Measurements from ENCODE around the gene DDO. TPM values are rescaled to one million over a fixed set of nuclear protein-coding genes. Genes with fewer than 3 reads are reported as not detected.
"Not testable (repeated sequence)": the region's sequence is repeated elsewhere in the genome, so short reads cannot be mapped to it uniquely, and the experiment has no call there.

Gene DDO
- total RNA-seq, 1 donor from 2014 or later, result not detected

DNA sequence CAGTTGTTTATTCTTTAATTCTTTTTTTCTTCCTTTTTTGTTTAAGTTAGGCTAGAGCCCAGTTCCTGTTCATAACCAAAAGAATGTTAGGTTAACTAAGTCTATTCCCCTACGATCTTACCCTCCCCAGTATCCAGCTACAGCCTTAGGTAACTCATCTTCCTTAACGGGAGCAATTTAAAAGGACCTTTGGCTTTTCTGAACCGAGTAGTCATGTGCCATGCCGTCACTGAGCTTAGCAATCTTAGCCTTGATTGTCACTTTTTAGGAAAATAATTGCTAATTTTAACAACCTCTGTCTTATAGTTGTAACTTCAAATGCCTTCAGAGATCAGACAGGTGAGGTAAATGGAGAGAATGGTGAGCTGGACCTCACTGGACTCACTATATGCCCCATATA lies 63.4 kb downstream of the DDO start:
- no peak for DNase-seq (ENCODE audit: low read depth)
- H3K4me3 ChIP-seq (ENCODE audit: low read depth, low read length), result no peak overlapping the region
- TF ChIP-seq, protein P1, sequence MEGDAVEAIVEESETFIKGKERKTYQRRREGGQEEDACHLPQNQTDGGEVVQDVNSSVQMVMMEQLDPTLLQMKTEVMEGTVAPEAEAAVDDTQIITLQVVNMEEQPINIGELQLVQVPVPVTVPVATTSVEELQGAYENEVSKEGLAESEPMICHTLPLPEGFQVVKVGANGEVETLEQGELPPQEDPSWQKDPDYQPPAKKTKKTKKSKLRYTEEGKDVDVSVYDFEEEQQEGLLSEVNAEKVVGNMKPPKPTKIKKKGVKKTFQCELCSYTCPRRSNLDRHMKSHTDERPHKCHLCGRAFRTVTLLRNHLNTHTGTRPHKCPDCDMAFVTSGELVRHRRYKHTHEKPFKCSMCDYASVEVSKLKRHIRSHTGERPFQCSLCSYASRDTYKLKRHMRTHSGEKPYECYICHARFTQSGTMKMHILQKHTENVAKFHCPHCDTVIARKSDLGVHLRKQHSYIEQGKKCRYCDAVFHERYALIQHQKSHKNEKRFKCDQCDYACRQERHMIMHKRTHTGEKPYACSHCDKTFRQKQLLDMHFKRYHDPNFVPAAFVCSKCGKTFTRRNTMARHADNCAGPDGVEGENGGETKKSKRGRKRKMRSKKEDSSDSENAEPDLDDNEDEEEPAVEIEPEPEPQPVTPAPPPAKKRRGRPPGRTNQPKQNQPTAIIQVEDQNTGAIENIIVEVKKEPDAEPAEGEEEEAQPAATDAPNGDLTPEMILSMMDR (conservative IDR thresholded peaks at IDR 0.05; ENCODE audit: low read depth, low read length), result no peak

DNA sequence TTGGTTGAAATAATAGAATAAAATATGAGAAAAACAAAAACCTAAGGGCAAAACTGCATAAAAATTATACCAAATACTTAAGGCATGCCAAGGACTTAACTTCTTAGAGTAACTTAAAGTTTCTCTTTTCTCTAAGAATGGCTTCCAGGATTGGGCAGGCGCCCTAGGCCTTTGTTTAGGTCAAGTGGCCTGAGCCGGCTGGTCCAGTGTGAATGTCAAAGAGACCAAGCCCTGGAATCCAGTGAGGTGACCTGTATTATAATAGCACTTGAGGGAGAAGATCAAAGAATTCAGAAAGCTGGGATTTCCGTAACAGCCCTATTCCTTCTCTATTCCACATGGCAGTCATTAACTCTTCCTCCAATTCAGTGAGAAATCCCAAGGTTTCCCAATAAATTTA lies 63.8 kb downstream of the DDO start:
- TF ChIP-seq, protein P1 (conservative IDR thresholded peaks at IDR 0.05; ENCODE audit: low read depth, low read length), result no peak
- DNase-seq (ENCODE audit: low read depth), result no peak
- no peak overlapping the region for H3K4me3 ChIP-seq (ENCODE audit: low read depth, low read length)

DNA sequence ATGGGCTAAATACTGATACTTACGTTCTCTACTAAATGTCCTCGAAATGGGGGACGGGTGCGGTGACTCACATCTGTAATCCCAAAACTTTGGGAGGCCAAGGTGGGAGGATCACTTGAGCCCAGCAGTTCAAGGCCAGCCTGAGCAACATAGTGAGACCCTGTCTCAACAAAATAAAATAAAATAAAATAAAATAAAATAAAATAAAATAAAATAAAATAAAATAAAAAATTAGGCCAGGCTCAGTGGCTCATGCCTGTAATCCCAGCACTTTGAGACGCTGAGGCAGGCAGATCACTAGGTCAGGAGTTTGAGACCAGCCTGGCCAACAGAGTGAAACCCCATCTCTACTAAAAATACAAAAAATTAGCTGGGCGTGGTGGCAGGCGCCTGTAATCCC lies 64.8 kb downstream of the DDO start:
- H3K4me3 ChIP-seq (ENCODE audit: low read depth, low read length); DNase-seq (ENCODE audit: low read depth): not testable (repeated sequence)

DNA sequence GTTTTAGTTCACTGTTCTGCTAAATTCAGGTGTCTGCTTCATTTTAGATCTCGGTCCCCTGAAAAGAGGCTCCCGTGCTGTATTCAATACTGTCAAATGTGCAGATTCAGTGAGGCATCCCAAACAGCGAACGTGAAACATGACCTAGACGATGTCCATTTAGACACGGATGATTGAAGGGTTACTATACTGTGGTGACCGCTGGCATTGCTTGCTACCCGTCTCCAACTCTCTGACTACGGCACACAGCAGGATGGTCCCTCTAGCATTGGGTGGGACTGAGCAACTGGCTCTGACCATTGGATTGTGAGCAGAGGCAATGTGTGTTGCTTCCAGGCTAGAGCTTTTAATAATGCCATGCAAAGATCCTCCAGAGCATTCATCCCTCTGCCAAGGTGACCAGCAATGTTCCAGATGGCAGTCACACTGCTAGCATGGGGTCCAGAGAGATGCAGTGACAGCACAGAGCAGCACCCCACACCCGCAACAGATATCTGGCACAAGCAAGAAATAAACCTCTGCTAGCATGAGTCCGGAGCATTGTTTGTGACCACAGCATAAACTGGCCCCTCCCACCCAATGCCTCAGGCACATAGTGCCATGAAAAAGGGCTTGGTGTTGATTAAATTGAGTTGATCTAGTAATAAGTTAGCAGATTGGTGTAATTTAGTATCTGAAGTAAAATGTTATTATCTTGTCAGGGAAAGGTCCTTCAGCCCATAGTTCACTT lies 66.2 kb downstream of the DDO start:
- DNase-seq (ENCODE audit: low read depth), result no peak
- no peak overlapping the region for H3K4me3 ChIP-seq (ENCODE audit: low read depth, low read length)
- TF ChIP-seq, protein P1 (conservative IDR thresholded peaks at IDR 0.05; ENCODE audit: low read depth, low read length), result no peak

DNA sequence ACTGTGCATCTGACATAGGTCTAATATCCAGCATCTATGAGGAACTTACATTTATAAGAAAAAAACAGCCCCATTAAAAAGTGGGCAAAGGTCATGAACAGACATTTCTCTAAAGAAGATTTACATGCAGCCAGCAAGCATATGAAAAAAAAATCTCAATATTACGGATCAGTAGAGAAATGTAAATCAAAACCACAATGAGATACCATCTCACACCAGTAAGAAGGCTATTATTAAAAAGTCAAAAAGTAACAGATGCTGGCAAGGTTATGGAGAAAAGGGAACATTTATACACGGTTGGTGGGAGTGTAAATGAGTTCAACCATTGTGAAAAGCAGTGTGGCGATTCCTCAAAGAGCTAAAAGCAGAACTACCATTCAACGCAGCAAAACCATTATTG lies 70.3 kb downstream of the DDO start:
- TF ChIP-seq, protein P1 (conservative IDR thresholded peaks at IDR 0.05; ENCODE audit: low read depth, low read length), result no peak
- no peak overlapping the region for H3K4me3 ChIP-seq (ENCODE audit: low read depth, low read length)
- DNase-seq (ENCODE audit: low read depth), result no peak

DNA sequence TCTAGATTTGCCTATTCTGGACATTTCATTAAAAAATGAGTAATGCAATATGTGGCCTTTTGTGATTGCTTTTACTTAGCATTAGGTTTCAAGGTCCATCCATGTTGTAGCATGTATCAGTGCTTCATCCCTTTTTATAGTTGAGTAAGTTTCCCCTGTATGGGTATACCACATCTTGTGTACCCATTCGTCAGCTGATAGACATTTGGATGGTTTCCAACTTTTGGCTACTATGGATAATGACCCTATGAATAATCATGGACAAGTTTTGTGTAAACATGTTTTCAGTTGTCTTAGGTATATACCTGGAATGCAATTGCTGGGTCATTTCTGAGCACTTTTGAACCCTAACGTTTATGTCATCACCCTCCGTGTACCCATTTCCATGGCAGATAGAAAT lies 72.6 kb downstream of the DDO start:
- TF ChIP-seq, protein P1 (conservative IDR thresholded peaks at IDR 0.05; ENCODE audit: low read depth, low read length), result no peak
- DNase-seq (ENCODE audit: low read depth), result no peak

More for the DNA sequence above, 72.6 kb downstream of the DDO start:
- no peak overlapping the region for H3K4me3 ChIP-seq (ENCODE audit: low read depth, low read length)

Other genes with a start within 250 kb of the DDO start
- gene WASF1, start 235.9 kb downstream of the DDO start, total RNA-seq, result 13.0 and 15.7 TPM in 2 replicates
- gene CDC40, start 235.1 kb downstream of the DDO start, total RNA-seq, result 11.3 and 14.1 TPM in 2 replicates
- gene METTL24, start 57.2 kb downstream of the DDO start, total RNA-seq, result 0.43 and 0.69 TPM in 2 replicates
- 0.14 TPM in 1 of 2 replicates, not detected in the other for gene SLC22A16, start 61.0 kb upstream of the DDO start, total RNA-seq